Panc1 (cell line): Measurements from ENCODE around the gene RELT. TPM values are rescaled to one million over a fixed set of nuclear protein-coding genes. Genes with fewer than 3 reads are reported as not detected.

Experiments
- ATAC-seq: fragments of 200-7000 bp; cut with Tn5 transposase; 2 replicates; pipeline ENCODE4 v1.9.1; 2020; ENCODE audit warnings: mild to moderate bottlenecking, moderate library complexity
- BruUV-seq: library from RNA; stranded (reverse); fragments of 400-500 nt; replicated peaks from 2 replicates; lab custom pipeline; 2021; lab: Mats Ljungman, UMichigan
- CTCF ChIA-PET: fragments of 300-600 bp; sonication (Branson Sonifier 250); formaldehyde crosslinking; loops from one replicate; lab custom pipeline; 2022; ENCODE audit warnings: antibody characterized with exemption; lab: Charles Lee
- POLR2A ChIA-PET: fragments of 300-600 bp; sonication (Branson Sonifier 250); formaldehyde crosslinking; loops from one replicate; lab custom pipeline; 2022; ENCODE audit warnings: antibody characterized with exemption; lab: Charles Lee
- DNase-seq: peaks from one replicate; pipeline ENCODE4 v3.0.0-alpha.2; 2010; ENCODE audit warnings: low read depth, low spot score
- H3K27ac ChIP-seq: 2 replicates; pipeline ENCODE4 v1.5.1; 2011; ENCODE audit warnings: mild to moderate bottlenecking, low read length, inconsistent platforms
- H3K27me3 ChIP-seq: fragments of 200-500 bp; sonication (Bioruptor generic); 2 replicates; pipeline ENCODE4 v1.6.0; 2014; ENCODE audit warnings: low read length, inconsistent platforms; ENCODE audit not compliant: control insufficient read depth, insufficient read depth
- H3K36me3 ChIP-seq: fragments of 200-500 bp; sonication (Bioruptor generic); 2 replicates; pipeline ENCODE4 v1.5.1; 2014; ENCODE audit warnings: inconsistent platforms, mild to moderate bottlenecking, low read length, moderate library complexity; ENCODE audit not compliant: control insufficient read depth, insufficient read depth
- H3K4me1 ChIP-seq: 2 replicates; pipeline ENCODE4 v1.5.1; 2011; ENCODE audit warnings: inconsistent platforms, mild to moderate bottlenecking, low read length, moderate library complexity; ENCODE audit not compliant: control insufficient read depth, insufficient read depth
- H3K4me3 ChIP-seq, 2 experiments: 2 replicates each; pipeline ENCODE4 v1.5.1; 2011 to 2012; ENCODE audit warnings: low read depth in 2 of 2, low read length in 2 of 2, mild to moderate bottlenecking in 2 of 2, inconsistent platforms in 1 of 2, moderate library complexity in 1 of 2
- H3K9me3 ChIP-seq: fragments of 200-500 bp; sonication (Bioruptor generic); 2 replicates; pipeline ENCODE4 v1.5.1; 2014; ENCODE audit warnings: low read depth, mild to moderate bottlenecking, inconsistent platforms, low read length, moderate library complexity; ENCODE audit not compliant: control insufficient read depth, insufficient read depth
- POLR2AphosphoS5 ChIP-seq: IDR thresholded peaks from 2 replicates; pipeline ENCODE4 v1.6.1; 2012; ENCODE audit warnings: mild to moderate bottlenecking, low read depth, low read length, moderate library complexity
- SIN3A ChIP-seq: IDR thresholded peaks from 2 replicates; pipeline ENCODE4 v1.6.1; 2012; ENCODE audit warnings: low read depth, mild to moderate bottlenecking, low read length, moderate library complexity, borderline replicate concordance; ENCODE audit not compliant: insufficient read depth
- TCF7L2 ChIP-seq: IDR thresholded peaks from 2 replicates; pipeline ENCODE4 v1.6.1; 2011; ENCODE audit warnings: mild to moderate bottlenecking, low read depth, low read length, inconsistent platforms
- in situ Hi-C: cut with HindIII; loops from 2 replicates; pipeline ENCODE4 v1.10.0; 2016; ENCODE audit warnings: low sequenced_read_pairs, low pct_unique_long_range_greater_than_20kb
- intact Hi-C: fragments of 100-400 bp; cut with micrococcal nuclease; formaldehyde crosslinking; loops from one replicate; pipeline ENCODE4 v1.10.0; 2022; ENCODE audit not compliant: unreplicated experiment
- total RNA-seq: library from RNA; stranded (reverse); gene quantifications from one replicate; pipeline ENCODE4 v1.2.1, GENCODE V29; 2021; ENCODE audit not compliant: unreplicated experiment
- TF ChIP-seq, protein P1 (sequence below): fragments of 450-650 bp; IDR thresholded peaks from 2 replicates; pipeline ENCODE4 v1.5.1; 2017; ENCODE audit warnings: mild to moderate bottlenecking
- TF ChIP-seq, protein P2 (sequence below), 2 experiments: IDR thresholded peaks; 2 replicates each; pipeline ENCODE4 v1.6.1; 2011 to 2012; ENCODE audit warnings: low read depth in 2 of 2, control low read depth in 1 of 2, low read length in 1 of 2, mild to moderate bottlenecking in 1 of 2, moderate library complexity in 1 of 2; ENCODE audit not compliant: insufficient read depth in 1 of 2

The RELT gene
- total RNA-seq, 1 experiment from 2014 or later: 11.3 TPM

DNA sequence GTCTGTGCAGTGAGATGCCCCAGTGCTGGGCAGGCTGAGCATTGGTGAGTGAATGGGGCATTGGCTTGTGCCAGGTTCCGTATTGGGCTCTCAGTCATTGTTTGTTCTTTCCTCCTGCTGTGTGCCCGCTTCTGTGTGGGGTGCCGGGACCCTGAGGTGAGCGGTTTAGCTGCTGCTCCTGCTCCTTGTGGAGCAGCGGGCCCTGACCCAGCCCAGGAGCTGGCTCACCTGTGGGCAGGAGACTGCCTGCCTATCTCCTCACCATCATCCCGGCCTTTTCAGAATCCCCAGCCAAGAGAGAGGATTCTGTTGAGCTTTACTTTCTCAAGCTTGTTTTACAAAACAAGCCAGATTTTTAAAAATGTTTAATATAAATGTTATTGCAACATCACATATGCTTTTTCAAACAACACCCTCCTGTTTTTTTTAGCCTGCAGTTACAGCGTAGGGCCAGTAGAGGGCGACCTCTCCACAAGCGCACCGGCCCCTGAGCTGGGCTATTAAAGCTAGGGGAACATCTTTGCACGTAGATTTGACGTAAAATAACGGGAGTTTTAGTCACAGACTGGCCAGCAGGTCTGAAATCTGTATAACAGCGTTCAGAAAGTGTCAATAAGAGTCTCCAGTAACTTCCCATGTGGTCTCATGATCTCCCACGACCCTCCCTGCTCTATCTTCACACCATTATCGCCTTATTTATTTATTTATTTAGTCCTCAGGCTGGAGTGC, 25.1 kb upstream of the RELT start:
- Histone ChIP-seq H3K4me1 (peaks cover 3% of the 10 kb centered on the region; the same call in 1 of the 2 replicates), H3K27ac (no peak overlapping the region), H3K27me3 (no peaks in the 10 kb centered on the region), H3K36me3 (no peaks in the 10 kb centered on the region), H3K4me3 (peak overlapping the region in 1 of 2 experiments; percentile 2; a peak in 1 of 4 replicates), H3K9me3 (no peaks in the 10 kb centered on the region)
- ATAC-seq (peak; percentile 78), DNase-seq (peak; percentile 48)
- ChIA-PET POLR2A (interaction anchor here (0.6 kb wide), 1 partner anchor 327 kb away, joined by 3 read pairs; no protein-coding TSS in a partner anchor), CTCF (interaction anchor here (0.5 to 3.0 kb wide), 23 partner anchors 9 to 804 kb away, joined by 3 to 50 read pairs (median 4); partner anchors contain the start of gene ARHGEF17)
- TF ChIP-seq SIN3A: no peak
- TF ChIP-seq, protein P1, sequence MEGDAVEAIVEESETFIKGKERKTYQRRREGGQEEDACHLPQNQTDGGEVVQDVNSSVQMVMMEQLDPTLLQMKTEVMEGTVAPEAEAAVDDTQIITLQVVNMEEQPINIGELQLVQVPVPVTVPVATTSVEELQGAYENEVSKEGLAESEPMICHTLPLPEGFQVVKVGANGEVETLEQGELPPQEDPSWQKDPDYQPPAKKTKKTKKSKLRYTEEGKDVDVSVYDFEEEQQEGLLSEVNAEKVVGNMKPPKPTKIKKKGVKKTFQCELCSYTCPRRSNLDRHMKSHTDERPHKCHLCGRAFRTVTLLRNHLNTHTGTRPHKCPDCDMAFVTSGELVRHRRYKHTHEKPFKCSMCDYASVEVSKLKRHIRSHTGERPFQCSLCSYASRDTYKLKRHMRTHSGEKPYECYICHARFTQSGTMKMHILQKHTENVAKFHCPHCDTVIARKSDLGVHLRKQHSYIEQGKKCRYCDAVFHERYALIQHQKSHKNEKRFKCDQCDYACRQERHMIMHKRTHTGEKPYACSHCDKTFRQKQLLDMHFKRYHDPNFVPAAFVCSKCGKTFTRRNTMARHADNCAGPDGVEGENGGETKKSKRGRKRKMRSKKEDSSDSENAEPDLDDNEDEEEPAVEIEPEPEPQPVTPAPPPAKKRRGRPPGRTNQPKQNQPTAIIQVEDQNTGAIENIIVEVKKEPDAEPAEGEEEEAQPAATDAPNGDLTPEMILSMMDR: peak; percentile 100
- TF ChIP-seq, protein P2, sequence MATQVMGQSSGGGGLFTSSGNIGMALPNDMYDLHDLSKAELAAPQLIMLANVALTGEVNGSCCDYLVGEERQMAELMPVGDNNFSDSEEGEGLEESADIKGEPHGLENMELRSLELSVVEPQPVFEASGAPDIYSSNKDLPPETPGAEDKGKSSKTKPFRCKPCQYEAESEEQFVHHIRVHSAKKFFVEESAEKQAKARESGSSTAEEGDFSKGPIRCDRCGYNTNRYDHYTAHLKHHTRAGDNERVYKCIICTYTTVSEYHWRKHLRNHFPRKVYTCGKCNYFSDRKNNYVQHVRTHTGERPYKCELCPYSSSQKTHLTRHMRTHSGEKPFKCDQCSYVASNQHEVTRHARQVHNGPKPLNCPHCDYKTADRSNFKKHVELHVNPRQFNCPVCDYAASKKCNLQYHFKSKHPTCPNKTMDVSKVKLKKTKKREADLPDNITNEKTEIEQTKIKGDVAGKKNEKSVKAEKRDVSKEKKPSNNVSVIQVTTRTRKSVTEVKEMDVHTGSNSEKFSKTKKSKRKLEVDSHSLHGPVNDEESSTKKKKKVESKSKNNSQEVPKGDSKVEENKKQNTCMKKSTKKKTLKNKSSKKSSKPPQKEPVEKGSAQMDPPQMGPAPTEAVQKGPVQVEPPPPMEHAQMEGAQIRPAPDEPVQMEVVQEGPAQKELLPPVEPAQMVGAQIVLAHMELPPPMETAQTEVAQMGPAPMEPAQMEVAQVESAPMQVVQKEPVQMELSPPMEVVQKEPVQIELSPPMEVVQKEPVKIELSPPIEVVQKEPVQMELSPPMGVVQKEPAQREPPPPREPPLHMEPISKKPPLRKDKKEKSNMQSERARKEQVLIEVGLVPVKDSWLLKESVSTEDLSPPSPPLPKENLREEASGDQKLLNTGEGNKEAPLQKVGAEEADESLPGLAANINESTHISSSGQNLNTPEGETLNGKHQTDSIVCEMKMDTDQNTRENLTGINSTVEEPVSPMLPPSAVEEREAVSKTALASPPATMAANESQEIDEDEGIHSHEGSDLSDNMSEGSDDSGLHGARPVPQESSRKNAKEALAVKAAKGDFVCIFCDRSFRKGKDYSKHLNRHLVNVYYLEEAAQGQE (IDR thresholded peaks at IDR 0.05; ENCODE audit: insufficient read depth in 1 of 2, low read depth in 2 of 2, low read length in 1 of 2): no peak
- no peak for TF ChIP-seq TCF7L2
- TF ChIP-seq POLR2AphosphoS5: no peak
- intact Hi-C loops: loop anchor here (1.0 kb wide), 1 partner anchor 42 kb away; no protein-coding TSS in a partner anchor
- in situ Hi-C loops: no loop called here
- no TSS peak for BruUV-seq

DNA sequence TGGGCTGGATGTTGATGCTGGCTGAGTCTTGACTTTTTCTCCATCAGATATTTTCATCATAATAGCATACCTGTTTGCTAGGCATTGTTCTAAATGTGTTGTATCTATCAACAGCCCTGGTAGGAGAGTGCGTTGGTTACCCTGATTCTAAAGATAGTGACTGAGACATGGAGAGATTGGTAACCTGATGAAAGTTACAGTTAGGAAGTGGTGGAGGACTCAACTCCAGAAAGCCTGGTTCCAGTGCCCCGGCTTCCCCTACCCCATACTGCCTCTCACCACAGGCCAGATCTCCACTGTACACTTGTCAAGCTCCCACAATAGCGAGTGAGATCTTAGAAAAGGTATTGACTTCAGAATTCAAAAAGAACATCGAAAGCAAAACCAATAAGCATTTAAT, 22.8 kb upstream of the RELT start:
- ATAC-seq (no peak), DNase-seq (no peak)
- H3K36me3 ChIP-seq: no peaks in the 10 kb centered on the region
- H3K4me1 ChIP-seq: peaks cover 3% of the 10 kb centered on the region; the same call in 1 of the 2 replicates
- H3K27ac ChIP-seq: no peak overlapping the region
- TSS peak; percentile 29 for BruUV-seq
- TF ChIP-seq, protein P2 (IDR thresholded peaks at IDR 0.05; ENCODE audit: insufficient read depth in 1 of 2, low read depth in 2 of 2, low read length in 1 of 2): no peak
- TF ChIP-seq TCF7L2: no peak
- no peak for TF ChIP-seq POLR2AphosphoS5
- TF ChIP-seq, protein P1: no peak
- TF ChIP-seq SIN3A: no peak
- intact Hi-C loops: no loop called here
- POLR2A ChIA-PET: no interaction called here
- CTCF ChIA-PET: interaction anchor here (0.6 kb wide), 1 partner anchor 18 kb away, joined by 4 read pairs; no protein-coding TSS in a partner anchor
- no peak overlapping the region for H3K4me3 ChIP-seq
- in situ Hi-C loops: no loop called here
- no peaks in the 10 kb centered on the region for H3K9me3 ChIP-seq
- H3K27me3 ChIP-seq: no peaks in the 10 kb centered on the region
